ENCODE measurements around the gene PLPPR1. TPM values are rescaled to one million over a fixed set of nuclear protein-coding genes. Genes with fewer than 3 reads are reported as not detected.

PLPPR1 gene
- total and polyA plus RNA-seq, 2 donors (not counting 3 experiments of a cell fraction or from before 2014, with no cell fraction given) = 0.18 to 0.50 TPM

DNA sequence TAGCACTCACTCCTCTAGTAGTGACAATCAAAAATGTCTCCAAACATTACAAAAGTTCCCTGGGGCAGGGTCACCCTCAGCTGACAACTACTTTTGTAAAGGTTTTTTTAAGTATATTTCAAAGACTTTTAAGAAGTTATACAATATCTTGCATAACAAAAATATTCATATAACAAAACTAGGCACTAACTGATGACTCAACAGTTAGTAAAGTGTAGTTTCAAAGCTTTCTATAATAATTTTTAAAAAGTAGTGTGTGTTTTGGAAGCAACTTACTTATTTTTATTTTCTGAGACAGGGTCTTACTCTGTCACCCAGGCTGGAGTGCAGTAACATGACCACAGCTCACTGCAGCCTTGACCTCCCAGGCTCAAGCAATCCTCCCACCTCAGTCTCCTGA is 271.4 kb downstream of the PLPPR1 start:
- no peaks in the 10 kb centered on the region for H3K79me2 ChIP-seq (ENCODE audit: control insufficient read depth, insufficient read depth, low read length)
- H4K20me1 ChIP-seq (replicated peaks; ENCODE audit: control insufficient read depth, extremely low read depth, insufficient read depth, low read length) = no peaks in the 10 kb centered on the region
- FAIRE-seq (no peak), DNase-seq (ENCODE audit: low read depth, low spot score) (no peak)
- no peaks in the 10 kb centered on the region for H3K4me1 ChIP-seq (ENCODE audit: control insufficient read depth, extremely low read depth, insufficient read depth, low read length)
- H3K4me3 ChIP-seq (replicated peaks in 1 of 3; ENCODE audit: insufficient read depth in 1 of 3, low read depth in 1 of 3, low read length in 3 of 3) = no peak overlapping the region
- no peaks in the 10 kb centered on the region for H3K9me3 ChIP-seq (replicated peaks; ENCODE audit: control insufficient read depth, insufficient read depth, low read length)
- CTCF ChIA-PET = interaction anchor here (1.0 to 5.8 kb wide), 3 partner anchors 12 to 698 kb away, joined by 3 to 28 read pairs (median 3); no protein-coding TSS in a partner anchor
- BruUV-seq (replicated peaks) = no TSS peak
- H3K9me1 ChIP-seq (replicated peaks; ENCODE audit: control insufficient read depth, extremely low read depth, insufficient read depth, low read length) = no peaks in the 10 kb centered on the region
- H3K36me3 ChIP-seq (ENCODE audit: control insufficient read depth in 2 of 2, extremely low read depth in 1 of 2, insufficient read depth in 2 of 2, low read length in 2 of 2) = no peaks in the 10 kb centered on the region
- POLR2A ChIA-PET = no interaction called here
- TF ChIP-seq, protein P1, sequence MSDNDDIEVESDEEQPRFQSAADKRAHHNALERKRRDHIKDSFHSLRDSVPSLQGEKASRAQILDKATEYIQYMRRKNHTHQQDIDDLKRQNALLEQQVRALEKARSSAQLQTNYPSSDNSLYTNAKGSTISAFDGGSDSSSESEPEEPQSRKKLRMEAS (IDR thresholded peaks at IDR 0.05; ENCODE audit: insufficient read depth, insufficient read length) = no peak
- no peak for TF ChIP-seq POLR2A (IDR thresholded peaks at IDR 0.05; ENCODE audit: low read depth, low read length)
- TF ChIP-seq MYC (IDR thresholded peaks at IDR 0.05; ENCODE audit: low read depth, low read length) = no peak
- no peak for TF ChIP-seq JUN (IDR thresholded peaks at IDR 0.05; ENCODE audit: borderline replicate concordance, insufficient read depth, insufficient read length, low read depth)
- TF ChIP-seq FOS (IDR thresholded peaks at IDR 0.05; ENCODE audit: borderline replicate concordance, insufficient read depth, low read length) = no peak
- TF ChIP-seq EZH2 (IDR thresholded peaks at IDR 0.05; ENCODE audit: borderline replicate concordance, low read depth, low read length, severe bottlenecking) = no peak
- TF ChIP-seq, protein P2, sequence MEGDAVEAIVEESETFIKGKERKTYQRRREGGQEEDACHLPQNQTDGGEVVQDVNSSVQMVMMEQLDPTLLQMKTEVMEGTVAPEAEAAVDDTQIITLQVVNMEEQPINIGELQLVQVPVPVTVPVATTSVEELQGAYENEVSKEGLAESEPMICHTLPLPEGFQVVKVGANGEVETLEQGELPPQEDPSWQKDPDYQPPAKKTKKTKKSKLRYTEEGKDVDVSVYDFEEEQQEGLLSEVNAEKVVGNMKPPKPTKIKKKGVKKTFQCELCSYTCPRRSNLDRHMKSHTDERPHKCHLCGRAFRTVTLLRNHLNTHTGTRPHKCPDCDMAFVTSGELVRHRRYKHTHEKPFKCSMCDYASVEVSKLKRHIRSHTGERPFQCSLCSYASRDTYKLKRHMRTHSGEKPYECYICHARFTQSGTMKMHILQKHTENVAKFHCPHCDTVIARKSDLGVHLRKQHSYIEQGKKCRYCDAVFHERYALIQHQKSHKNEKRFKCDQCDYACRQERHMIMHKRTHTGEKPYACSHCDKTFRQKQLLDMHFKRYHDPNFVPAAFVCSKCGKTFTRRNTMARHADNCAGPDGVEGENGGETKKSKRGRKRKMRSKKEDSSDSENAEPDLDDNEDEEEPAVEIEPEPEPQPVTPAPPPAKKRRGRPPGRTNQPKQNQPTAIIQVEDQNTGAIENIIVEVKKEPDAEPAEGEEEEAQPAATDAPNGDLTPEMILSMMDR (IDR thresholded peaks at IDR 0.05; ENCODE audit: extremely low read depth in 1 of 2, insufficient read depth in 1 of 2, low read depth in 1 of 2, low read length in 2 of 2) = no peak
- no peak for TF ChIP-seq GATA2 (IDR thresholded peaks at IDR 0.05; ENCODE audit: insufficient read depth, insufficient read length, low read depth, low read length)
- TF ChIP-seq POLR2AphosphoS5 (IDR thresholded peaks at IDR 0.05; ENCODE audit: insufficient read depth, low read depth, low read length) = no peak
- intact Hi-C loops (cut with micrococcal nuclease) (no loop called here), dilution Hi-C loops (cut with MboI; ENCODE audit: extremely low pct_ligation_motif_present, low sequenced_read_pairs) (no loop called here)
- no peak overlapping the region for H3K27ac ChIP-seq (ENCODE audit: insufficient read depth, low read depth, low read length)
- H3K4me2 ChIP-seq (ENCODE audit: insufficient read depth, low read length) = no peak overlapping the region
- no peak overlapping the region for H2AFZ ChIP-seq (ENCODE audit: low read depth, low read length)
- no peak overlapping the region for H3K9ac ChIP-seq (replicated peaks; ENCODE audit: extremely low read depth, insufficient read depth, low read length)
- H3K27me3 ChIP-seq (ENCODE audit: control insufficient read depth in 2 of 2, insufficient read depth in 2 of 2, low read length in 2 of 2) = no peaks in the 10 kb centered on the region
